A549 (cell line): ENCODE data around the gene SGTA.

Source experiments
- CHD4 ChIP-seq: fragments of 200-600 bp; sonication (generic); IDR thresholded peaks from 2 replicates; pipeline ENCODE4 v1.6.1; 2016; ENCODE audit warnings: antibody characterized with exemption, mild to moderate bottlenecking, borderline replicate concordance
- CTCF ChIP-seq: fragments of >200 bp; sonication (Bioruptor Twin); formaldehyde crosslinking; IDR thresholded peaks from 3 replicates; pipeline ENCODE4 v1.5.1; 2016
- ESRRA ChIP-seq: fragments of 150-350 bp; IDR thresholded peaks from 2 replicates; pipeline ENCODE4 v1.6.1; 2014; ENCODE audit warnings: mild to moderate bottlenecking, low read length, borderline replicate concordance
- HMGXB4 ChIP-seq: fragments of 250-450 bp; sonication (Bioruptor Pico); IDR thresholded peaks from 2 replicates; pipeline ENCODE4 v1.5.0; 2021; ENCODE audit warnings: mild to moderate bottlenecking, moderate library complexity, borderline replicate concordance
- HOXA7 ChIP-seq: fragments of 250-450 bp; sonication (Bioruptor Pico); IDR thresholded peaks from 2 replicates; pipeline ENCODE4 v1.5.0; 2020; ENCODE audit warnings: mild to moderate bottlenecking, moderate library complexity
- KDM1A ChIP-seq: fragments of 200-600 bp; sonication (generic); IDR thresholded peaks from 2 replicates; pipeline ENCODE4 v1.6.1; 2016; ENCODE audit warnings: low read depth, mild to moderate bottlenecking
- PBX3 ChIP-seq: IDR thresholded peaks from 2 replicates; pipeline ENCODE4 v1.6.1; 2012
- POLR2A ChIP-seq: IDR thresholded peaks from 2 replicates; pipeline ENCODE4 v1.6.1; 2012; ENCODE audit warnings: mild to moderate bottlenecking, low read length

GRCh38 chr19:2765376-2765775, 17.7 kb downstream of the SGTA start:
- no peak for TF ChIP-seq PBX3
- no peak for TF ChIP-seq HOXA7 (CRISPR knock-in tag)
- TF ChIP-seq HMGXB4 (CRISPR knock-in tag) = no peak
- TF ChIP-seq CTCF = no peak
- TF ChIP-seq CHD4 = no peak
- TF ChIP-seq POLR2A = no peak
- no peak for TF ChIP-seq KDM1A
- TF ChIP-seq ESRRA = no peak
